HepG2 (cell line): ENCODE results near the gene ARMC5. TPM values are rescaled to one million over a fixed set of nuclear protein-coding genes. Genes with fewer than 3 reads are reported as not detected.
A peak's percentile ranks its signal among the peaks of the same experiment; 100 is the strongest.

Source experiments
- ATF7 ChIP-seq, 2 experiments: fragments of 450-650 bp in 1 of 2; sonication (generic) in 1 of 2; formaldehyde crosslinking in 1 of 2; IDR thresholded peaks; 2 replicates each; pipeline versions ENCODE4 v1.4.0 to v1.6.1; 2016 to 2020; ENCODE audit warnings: antibody characterized with exemption in 1 of 2, mild to moderate bottlenecking in 1 of 2, missing genetic modification reagents in 1 of 2
- FOXA3 ChIP-seq: IDR thresholded peaks from 2 replicates; pipeline ENCODE4 v1.6.1; 2016; ENCODE audit warnings: missing genetic modification reagents, missing compliant biosample characterization
- FOXP1 ChIP-seq, 2 experiments: fragments of 450-650 bp in 1 of 2; IDR thresholded peaks; 2 replicates each; pipeline ENCODE4 v1.6.1; 2017 to 2018; ENCODE audit warnings: antibody characterized with exemption in 1 of 2
- KDM2A ChIP-seq: sonication (generic); formaldehyde crosslinking; IDR thresholded peaks from 2 replicates; pipeline ENCODE4 v1.4.0; 2020; ENCODE audit warnings: low read depth, missing genetic modification reagents, borderline replicate concordance
- MBD4 ChIP-seq: IDR thresholded peaks from 2 replicates; pipeline ENCODE4 v1.6.1; 2012; ENCODE audit warnings: low read length, inconsistent platforms, borderline replicate concordance
- MTF1 ChIP-seq: sonication (generic); formaldehyde crosslinking; IDR thresholded peaks from 2 replicates; pipeline ENCODE4 v1.5.0; 2020; ENCODE audit warnings: missing genetic modification reagents
- NR2F2 ChIP-seq: IDR thresholded peaks from 2 replicates; pipeline ENCODE4 v1.6.1; 2012; ENCODE audit warnings: low read depth, inconsistent platforms, borderline replicate concordance
- PAF1 ChIP-seq: IDR thresholded peaks from 2 replicates; pipeline ENCODE4 v1.6.1; 2016; ENCODE audit warnings: missing genetic modification reagents, missing compliant biosample characterization
- PAX8 ChIP-seq: sonication (generic); formaldehyde crosslinking; IDR thresholded peaks from 2 replicates; pipeline ENCODE4 v1.8.0; 2022; ENCODE audit warnings: mild to moderate bottlenecking, missing genetic modification reagents, borderline replicate concordance
- RARG ChIP-seq: sonication (generic); formaldehyde crosslinking; IDR thresholded peaks from 2 replicates; pipeline ENCODE4 v1.4.0; 2020; ENCODE audit warnings: low read depth, mild to moderate bottlenecking, missing genetic modification reagents
- REL ChIP-seq: sonication (generic); formaldehyde crosslinking; conservative IDR thresholded peaks from 2 replicates; pipeline ENCODE4 v1.8.0; 2022; ENCODE audit warnings: mild to moderate bottlenecking, missing genetic modification reagents, moderate library complexity
- SUZ12 ChIP-seq: fragments of 150-350 bp; IDR thresholded peaks from 2 replicates; pipeline ENCODE4 v1.6.1; 2014; ENCODE audit warnings: low read depth, low read length
- ZBTB42 ChIP-seq: sonication (generic); formaldehyde crosslinking; IDR thresholded peaks from 2 replicates; pipeline ENCODE4 v1.5.0; 2020; ENCODE audit warnings: mild to moderate bottlenecking, missing genetic modification reagents
- ZNF124 ChIP-seq: sonication (generic); formaldehyde crosslinking; IDR thresholded peaks from 2 replicates; pipeline ENCODE4 v1.4.0; 2020; ENCODE audit warnings: missing genetic modification reagents
- ZNF235 ChIP-seq: sonication (generic); formaldehyde crosslinking; IDR thresholded peaks from 2 replicates; pipeline ENCODE4 v1.8.1; 2023; ENCODE audit warnings: mild to moderate bottlenecking, missing genetic modification reagents, borderline replicate concordance
- ZNF274 ChIP-seq: sonication (generic); formaldehyde crosslinking; IDR thresholded peaks from 2 replicates; pipeline ENCODE4 v1.5.1; 2020; ENCODE audit warnings: mild to moderate bottlenecking, missing genetic modification reagents
- ZNF350 ChIP-seq: sonication (generic); formaldehyde crosslinking; IDR thresholded peaks from 2 replicates; pipeline ENCODE4 v1.4.0; 2020; ENCODE audit warnings: mild to moderate bottlenecking, low read depth, missing genetic modification reagents, borderline replicate concordance
- ZNF572 ChIP-seq: sonication (generic); formaldehyde crosslinking; IDR thresholded peaks from 2 replicates; pipeline ENCODE4 v1.5.1; 2020; ENCODE audit warnings: mild to moderate bottlenecking, missing genetic modification reagents
- ZNF703 ChIP-seq: sonication (generic); formaldehyde crosslinking; IDR thresholded peaks from 2 replicates; pipeline ENCODE4 v1.5.1; 2020; ENCODE audit warnings: missing genetic modification reagents, mild to moderate bottlenecking, moderate library complexity, borderline replicate concordance
- ZNF746 ChIP-seq: sonication (generic); formaldehyde crosslinking; IDR thresholded peaks from 2 replicates; pipeline ENCODE4 v1.8.0; 2022; ENCODE audit warnings: mild to moderate bottlenecking, missing genetic modification reagents
- ZNF850 ChIP-seq: sonication (generic); formaldehyde crosslinking; conservative IDR thresholded peaks from 2 replicates; pipeline ENCODE4 v1.9.0; 2021; ENCODE audit warnings: mild to moderate bottlenecking, missing genetic modification reagents
- polyA plus RNA-seq, 8 experiments: library from polyadenylated mRNA; depleted of rRNA in 3 of 8; stranded (reverse) in 7 of 8; unstranded in 1 of 8; fragments of >200 nt; fragmentation: Illumina TruSeq in 4 of 8; extraction: Trizol in 4 of 8; gene quantifications; 2 replicates each; pipeline versions ENCODE4 v1.2.1 to v1.2.3, GENCODE V29; 2011 to 2016; ENCODE audit warnings: low read depth in 4 of 8, missing spikeins in 1 of 8, mixed read lengths in 1 of 8; ENCODE audit not compliant: insufficient read depth in 1 of 8
- total RNA-seq, 5 experiments: library from RNA; depleted of rRNA; stranded (reverse); fragments of >200 nt; fragmentation: Illumina TruSeq; extraction: Trizol; gene quantifications; 2 replicates each; pipeline ENCODE4 v1.2.3, GENCODE V29; 2016; ENCODE audit warnings: low read depth in 1 of 5
- TF ChIP-seq, protein P1 (sequence below): sonication (generic); formaldehyde crosslinking; IDR thresholded peaks from 2 replicates; pipeline ENCODE4 v1.4.0; 2020; ENCODE audit warnings: missing genetic modification reagents

The ARMC5 gene
- total and polyA plus RNA-seq, 2 of the 13 experiments (the other 11 are each of a cell fraction or from before 2014, with no cell fraction given): 10.8 to 22.3 TPM

GRCh38 chr16:31477220-31478216 lies 18.2 kb downstream of the ARMC5 start (continued):
- TF ChIP-seq ZNF274 (CRISPR knock-in tag) (peak; percentile 73), SUZ12 (no peak), REL (CRISPR knock-in tag) (peak; percentile 87; the same call in 1 of the 2 replicates), PAF1 (CRISPR knock-in tag) (no peak), ATF7 (IDR thresholded peaks at IDR 0.05) (no peak), ATF7 (CRISPR knock-in tag; IDR thresholded peaks at IDR 0.05) (no peak), ZNF703 (CRISPR knock-in tag) (peak; percentile 68; the same call in 1 of the 2 replicates), RARG (CRISPR knock-in tag) (0 out of 2 replicates have a peak, but pooled peaks have one; percentile 56), ZNF124 (CRISPR knock-in tag) (no peak; the same call in 1 of the 2 replicates), PAX8 (CRISPR knock-in tag) (peak; percentile 19; the same call in 1 of the 2 replicates), FOXA3 (CRISPR knock-in tag) (peak; percentile 52), ZNF850 (CRISPR knock-in tag) (no peak), ZNF350 (CRISPR knock-in tag) (peak; percentile 69; the same call in 1 of the 2 replicates), MTF1 (CRISPR knock-in tag) (0 out of 2 replicates have a peak, but pooled peaks have one; percentile 33), ZNF572 (CRISPR knock-in tag) (no peak), ZNF235 (peak; percentile 76; the same call in 1 of the 2 replicates), KDM2A (peak; percentile 63; the same call in 1 of the 2 replicates), ZBTB42 (no peak), NR2F2 (peak; percentile 65; the same call in 1 of the 2 replicates), MBD4 (no peak), ZNF746 (peak; percentile 13; the same call in 1 of the 2 replicates), FOXP1 (IDR thresholded peaks at IDR 0.05) (no peak), FOXP1 (CRISPR knock-in tag; IDR thresholded peaks at IDR 0.05) (no peak; the same call in 1 of the 2 replicates)
- TF ChIP-seq, protein P1, sequence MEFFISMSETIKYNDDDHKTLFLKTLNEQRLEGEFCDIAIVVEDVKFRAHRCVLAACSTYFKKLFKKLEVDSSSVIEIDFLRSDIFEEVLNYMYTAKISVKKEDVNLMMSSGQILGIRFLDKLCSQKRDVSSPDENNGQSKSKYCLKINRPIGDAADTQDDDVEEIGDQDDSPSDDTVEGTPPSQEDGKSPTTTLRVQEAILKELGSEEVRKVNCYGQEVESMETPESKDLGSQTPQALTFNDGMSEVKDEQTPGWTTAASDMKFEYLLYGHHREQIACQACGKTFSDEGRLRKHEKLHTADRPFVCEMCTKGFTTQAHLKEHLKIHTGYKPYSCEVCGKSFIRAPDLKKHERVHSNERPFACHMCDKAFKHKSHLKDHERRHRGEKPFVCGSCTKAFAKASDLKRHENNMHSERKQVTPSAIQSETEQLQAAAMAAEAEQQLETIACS (CRISPR knock-in tag): no peak
